WTC11 (cell line): ENCODE measurements around the gene GMPR. TPM values are rescaled to one million over a fixed set of nuclear protein-coding genes. Genes with fewer than 3 reads are reported as not detected.

Source experiments
- ATAC-seq: fragments of 200-7000 bp; cut with Tn5 transposase; 2 replicates; pipeline ENCODE4 v1.10.0; 2021; ENCODE audit warnings: mild to moderate bottlenecking, moderate library complexity
- CTCF ChIA-PET: fragments of 300-600 bp; sonication (Branson Sonifier 250); formaldehyde crosslinking; loops from one replicate; lab custom pipeline; 2021; ENCODE audit warnings: antibody characterized with exemption; lab: Charles Lee
- POLR2A ChIA-PET: fragments of 350-600 bp; sonication (Branson Sonifier 250); formaldehyde crosslinking; loops from one replicate; lab custom pipeline; 2021; ENCODE audit warnings: antibody characterized with exemption; lab: Charles Lee
- DNase-seq: peaks from one replicate; pipeline ENCODE4 v3.0.0; 2021; ENCODE audit warnings: low spot score
- H3K27ac Mint-ChIP-seq: 2 replicates; pipeline ENCODE4 v1.8.0; 2021; ENCODE audit warnings: mixed read lengths
- H3K27me3 Mint-ChIP-seq: 2 replicates; pipeline ENCODE4 v1.8.0; 2021; ENCODE audit warnings: low read depth, mild to moderate bottlenecking, moderate library complexity, mixed read lengths
- H3K36me3 Mint-ChIP-seq: 2 replicates; pipeline ENCODE4 v1.8.0; 2021; ENCODE audit warnings: mixed read lengths
- H3K4me1 Mint-ChIP-seq: 2 replicates; pipeline ENCODE4 v1.8.0; 2022; ENCODE audit warnings: mixed read lengths
- H3K4me3 Mint-ChIP-seq: 2 replicates; pipeline ENCODE4 v1.8.0; 2021; ENCODE audit warnings: mild to moderate bottlenecking, moderate library complexity, mixed read lengths
- H3K9me3 Mint-ChIP-seq: 2 replicates; pipeline ENCODE4 v1.8.0; 2021; ENCODE audit warnings: mixed read lengths
- AFF4 ChIP-seq: sonication (generic); formaldehyde crosslinking; IDR thresholded peaks from 2 replicates; pipeline ENCODE4 v1.8.1; 2023; ENCODE audit warnings: mild to moderate bottlenecking, missing genetic modification reagents, borderline replicate concordance
- CTCF ChIP-seq: fragments of 200-600 bp; IDR thresholded peaks from 2 replicates; pipeline ENCODE4 v1.8.0; 2022; ENCODE audit warnings: antibody characterized with exemption
- FOXP1 ChIP-seq: sonication (generic); formaldehyde crosslinking; IDR thresholded peaks from 2 replicates; pipeline ENCODE4 v1.8.0; 2022; ENCODE audit warnings: missing genetic modification reagents, mild to moderate bottlenecking, moderate library complexity, borderline replicate concordance
- GABPB1 ChIP-seq: sonication (generic); formaldehyde crosslinking; IDR thresholded peaks from 2 replicates; pipeline ENCODE4 v1.8.1; 2023; ENCODE audit warnings: mild to moderate bottlenecking, missing genetic modification reagents
- KAT7 ChIP-seq: sonication (generic); formaldehyde crosslinking; IDR thresholded peaks from 2 replicates; pipeline ENCODE4 v1.8.1; 2023; ENCODE audit warnings: missing genetic modification reagents, mild to moderate bottlenecking, borderline replicate concordance
- SOX15 ChIP-seq: fragments of 250-450 bp; sonication (Bioruptor Pico); IDR thresholded peaks from 2 replicates; pipeline ENCODE4 v1.9.0; 2021; ENCODE audit warnings: mild to moderate bottlenecking
- SP1 ChIP-seq: sonication (generic); formaldehyde crosslinking; conservative IDR thresholded peaks from 2 replicates; pipeline ENCODE4 v1.8.1; 2022; ENCODE audit warnings: missing genetic modification reagents
- STAT6 ChIP-seq: sonication (generic); formaldehyde crosslinking; conservative IDR thresholded peaks from 2 replicates; pipeline ENCODE4 v1.8.1; 2023; ENCODE audit warnings: mild to moderate bottlenecking, low read depth, missing genetic modification reagents, moderate library complexity
- TCF7 ChIP-seq: sonication (generic); formaldehyde crosslinking; IDR thresholded peaks from 2 replicates; pipeline ENCODE4 v1.8.0; 2022; ENCODE audit warnings: mild to moderate bottlenecking, low read depth, missing genetic modification reagents, moderate library complexity
- USF1 ChIP-seq: sonication (generic); formaldehyde crosslinking; IDR thresholded peaks from 2 replicates; pipeline ENCODE4 v1.8.0; 2022; ENCODE audit warnings: mild to moderate bottlenecking, missing genetic modification reagents
- ZNF219 ChIP-seq: sonication (generic); formaldehyde crosslinking; IDR thresholded peaks from 2 replicates; pipeline ENCODE4 v1.8.0; 2023; ENCODE audit warnings: missing genetic modification reagents, mild to moderate bottlenecking, borderline replicate concordance
- ZNF232 ChIP-seq: sonication (generic); formaldehyde crosslinking; IDR thresholded peaks from 2 replicates; pipeline ENCODE4 v1.8.0; 2022; ENCODE audit warnings: mild to moderate bottlenecking, missing genetic modification reagents
- ZNF416 ChIP-seq: fragments of 250-450 bp; sonication (Bioruptor Pico); IDR thresholded peaks from 2 replicates; pipeline ENCODE4 v1.9.0; 2021; ENCODE audit warnings: mild to moderate bottlenecking, inconsistent platforms
- total RNA-seq: library from RNA; stranded (reverse); gene quantifications from 3 replicates; pipeline ENCODE4 v1.2.3, GENCODE V29; 2021
- TF ChIP-seq, protein P1 (sequence below): sonication (generic); formaldehyde crosslinking; IDR thresholded peaks from 2 replicates; pipeline ENCODE4 v1.8.1; 2022; ENCODE audit warnings: mild to moderate bottlenecking, missing genetic modification reagents, moderate library complexity, borderline replicate concordance
- TF ChIP-seq, protein P2 (sequence below): sonication (generic); formaldehyde crosslinking; IDR thresholded peaks from 2 replicates; pipeline ENCODE4 v1.8.1; 2023; ENCODE audit warnings: mild to moderate bottlenecking, missing genetic modification reagents
- TF ChIP-seq, protein P3 (sequence below): fragments of 250-450 bp; sonication (Bioruptor Pico); IDR thresholded peaks from 2 replicates; pipeline ENCODE4 v1.9.0; 2021; ENCODE audit warnings: moderate library complexity, mild to moderate bottlenecking, inconsistent platforms, borderline replicate concordance
- TF ChIP-seq, protein P4 (sequence below): sonication (generic); formaldehyde crosslinking; IDR thresholded peaks from 2 replicates; pipeline ENCODE4 v1.8.0; 2022; ENCODE audit warnings: mild to moderate bottlenecking, missing genetic modification reagents
- TF ChIP-seq, protein P5 (sequence below): sonication (generic); formaldehyde crosslinking; IDR thresholded peaks from 2 replicates; pipeline ENCODE4 v1.8.0; 2022; ENCODE audit warnings: mild to moderate bottlenecking, missing genetic modification reagents

GMPR gene
- total RNA-seq, 1 experiment from 2014 or later: 2.4 TPM

GRCh38 chr6:16273256-16273655, 34.9 kb downstream of the GMPR start (continued):
- TF ChIP-seq AFF4 (CRISPR knock-in tag) (no peak), ZNF219 (CRISPR knock-in tag) (no peak), KAT7 (CRISPR knock-in tag) (no peak), SOX15 (CRISPR knock-in tag) (no peak), CTCF (no peak)
- TF ChIP-seq, protein P1, sequence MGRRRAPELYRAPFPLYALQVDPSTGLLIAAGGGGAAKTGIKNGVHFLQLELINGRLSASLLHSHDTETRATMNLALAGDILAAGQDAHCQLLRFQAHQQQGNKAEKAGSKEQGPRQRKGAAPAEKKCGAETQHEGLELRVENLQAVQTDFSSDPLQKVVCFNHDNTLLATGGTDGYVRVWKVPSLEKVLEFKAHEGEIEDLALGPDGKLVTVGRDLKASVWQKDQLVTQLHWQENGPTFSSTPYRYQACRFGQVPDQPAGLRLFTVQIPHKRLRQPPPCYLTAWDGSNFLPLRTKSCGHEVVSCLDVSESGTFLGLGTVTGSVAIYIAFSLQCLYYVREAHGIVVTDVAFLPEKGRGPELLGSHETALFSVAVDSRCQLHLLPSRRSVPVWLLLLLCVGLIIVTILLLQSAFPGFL: no peak
- TF ChIP-seq, protein P2, sequence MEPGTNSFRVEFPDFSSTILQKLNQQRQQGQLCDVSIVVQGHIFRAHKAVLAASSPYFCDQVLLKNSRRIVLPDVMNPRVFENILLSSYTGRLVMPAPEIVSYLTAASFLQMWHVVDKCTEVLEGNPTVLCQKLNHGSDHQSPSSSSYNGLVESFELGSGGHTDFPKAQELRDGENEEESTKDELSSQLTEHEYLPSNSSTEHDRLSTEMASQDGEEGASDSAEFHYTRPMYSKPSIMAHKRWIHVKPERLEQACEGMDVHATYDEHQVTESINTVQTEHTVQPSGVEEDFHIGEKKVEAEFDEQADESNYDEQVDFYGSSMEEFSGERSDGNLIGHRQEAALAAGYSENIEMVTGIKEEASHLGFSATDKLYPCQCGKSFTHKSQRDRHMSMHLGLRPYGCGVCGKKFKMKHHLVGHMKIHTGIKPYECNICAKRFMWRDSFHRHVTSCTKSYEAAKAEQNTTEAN: no peak
- TF ChIP-seq, all 79 proteins: peak for 0

DNA sequence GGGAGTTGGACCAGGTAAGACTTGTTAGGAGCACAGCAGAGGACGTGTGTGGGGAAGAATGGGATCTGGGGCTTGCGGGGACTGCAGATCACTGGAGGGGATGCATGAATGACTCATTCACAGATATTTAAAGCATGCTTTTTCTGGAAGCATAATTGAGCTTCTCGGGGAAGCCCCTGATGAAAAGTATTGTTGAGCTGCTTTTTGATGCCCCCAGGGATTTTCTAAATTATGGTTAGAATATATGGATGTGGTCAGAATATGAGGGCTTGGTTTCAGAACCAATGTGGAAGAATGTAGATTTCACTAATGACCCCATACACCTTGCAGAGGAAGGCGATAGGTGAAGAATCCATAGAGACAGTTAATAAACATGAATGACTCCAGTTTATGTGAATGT, 36.1 kb downstream of the GMPR start:
- Mint-ChIP-seq H3K36me3 (no peaks in the 10 kb centered on the region), H3K4me1 (peaks cover 9% of the 10 kb centered on the region), H3K27ac (no peak overlapping the region), H3K9me3 (no peaks in the 10 kb centered on the region), H3K27me3 (no peaks in the 10 kb centered on the region), H3K4me3 (no peak overlapping the region)
- ChIA-PET CTCF (interaction anchor here (1.2 kb wide), 1 partner anchor 12 kb away, joined by 6 read pairs; no protein-coding TSS in a partner anchor), POLR2A (no interaction called here)
- ATAC-seq (no peak), DNase-seq (no peak)
- no peak for TF ChIP-seq SOX15 (CRISPR knock-in tag)
- no peak for TF ChIP-seq TCF7
- TF ChIP-seq, protein P3, sequence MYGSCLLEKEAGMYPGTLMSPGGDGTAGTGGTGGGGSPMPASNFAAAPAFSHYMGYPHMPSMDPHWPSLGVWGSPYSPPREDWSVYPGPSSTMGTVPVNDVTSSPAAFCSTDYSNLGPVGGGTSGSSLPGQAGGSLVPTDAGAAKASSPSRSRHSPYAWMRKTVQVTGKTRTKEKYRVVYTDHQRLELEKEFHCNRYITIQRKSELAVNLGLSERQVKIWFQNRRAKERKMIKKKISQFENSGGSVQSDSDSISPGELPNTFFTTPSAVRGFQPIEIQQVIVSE (CRISPR knock-in tag): no peak
- no peak for TF ChIP-seq FOXP1 (CRISPR knock-in tag)
- TF ChIP-seq ZNF232: no peak
- TF ChIP-seq, protein P4, sequence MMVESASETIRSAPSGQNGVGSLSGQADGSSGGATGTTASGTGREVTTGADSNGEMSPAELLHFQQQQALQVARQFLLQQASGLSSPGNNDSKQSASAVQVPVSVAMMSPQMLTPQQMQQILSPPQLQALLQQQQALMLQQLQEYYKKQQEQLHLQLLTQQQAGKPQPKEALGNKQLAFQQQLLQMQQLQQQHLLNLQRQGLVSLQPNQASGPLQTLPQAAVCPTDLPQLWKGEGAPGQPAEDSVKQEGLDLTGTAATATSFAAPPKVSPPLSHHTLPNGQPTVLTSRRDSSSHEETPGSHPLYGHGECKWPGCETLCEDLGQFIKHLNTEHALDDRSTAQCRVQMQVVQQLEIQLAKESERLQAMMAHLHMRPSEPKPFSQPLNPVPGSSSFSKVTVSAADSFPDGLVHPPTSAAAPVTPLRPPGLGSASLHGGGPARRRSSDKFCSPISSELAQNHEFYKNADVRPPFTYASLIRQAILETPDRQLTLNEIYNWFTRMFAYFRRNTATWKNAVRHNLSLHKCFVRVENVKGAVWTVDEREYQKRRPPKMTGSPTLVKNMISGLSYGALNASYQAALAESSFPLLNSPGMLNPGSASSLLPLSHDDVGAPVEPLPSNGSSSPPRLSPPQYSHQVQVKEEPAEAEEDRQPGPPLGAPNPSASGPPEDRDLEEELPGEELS (CRISPR knock-in tag): no peak
- TF ChIP-seq GABPB1: no peak
- no peak for TF ChIP-seq STAT6 (CRISPR knock-in tag)
- TF ChIP-seq, protein P5, sequence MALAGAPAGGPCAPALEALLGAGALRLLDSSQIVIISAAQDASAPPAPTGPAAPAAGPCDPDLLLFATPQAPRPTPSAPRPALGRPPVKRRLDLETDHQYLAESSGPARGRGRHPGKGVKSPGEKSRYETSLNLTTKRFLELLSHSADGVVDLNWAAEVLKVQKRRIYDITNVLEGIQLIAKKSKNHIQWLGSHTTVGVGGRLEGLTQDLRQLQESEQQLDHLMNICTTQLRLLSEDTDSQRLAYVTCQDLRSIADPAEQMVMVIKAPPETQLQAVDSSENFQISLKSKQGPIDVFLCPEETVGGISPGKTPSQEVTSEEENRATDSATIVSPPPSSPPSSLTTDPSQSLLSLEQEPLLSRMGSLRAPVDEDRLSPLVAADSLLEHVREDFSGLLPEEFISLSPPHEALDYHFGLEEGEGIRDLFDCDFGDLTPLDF (CRISPR knock-in tag): no peak
- no peak for TF ChIP-seq SP1 (CRISPR knock-in tag)
- TF ChIP-seq USF1 (CRISPR knock-in tag): no peak
- TF ChIP-seq ZNF416 (CRISPR knock-in tag): no peak
